Trophoblast cell (in vitro differentiated cells and primary cell): ENCODE measurements around the gene NEUROD4.

Experiments
- DNase-seq, 2 donors: peaks; one replicate each; pipeline ENCODE4 v3.0.0-alpha.2; 2016
- H2AFZ ChIP-seq: 2 replicates; pipeline ENCODE4 v1.6.1; 2013; ENCODE audit warnings: low read length, moderate library complexity, mild to moderate bottlenecking; ENCODE audit not compliant: insufficient read depth, poor library complexity
- H2AK5ac ChIP-seq: 2 replicates; pipeline ENCODE4 v1.6.1; 2013; ENCODE audit warnings: mild to moderate bottlenecking, low read length
- H2BK120ac ChIP-seq: 2 replicates; pipeline ENCODE4 v1.6.1; 2013; ENCODE audit warnings: low read length, mild to moderate bottlenecking, moderate library complexity; ENCODE audit not compliant: insufficient read depth, poor library complexity
- H2BK12ac ChIP-seq: 2 replicates; pipeline ENCODE4 v1.6.1; 2013; ENCODE audit warnings: mild to moderate bottlenecking, low read length, moderate library complexity
- H2BK5ac ChIP-seq: 2 replicates; pipeline ENCODE4 v1.6.1; 2013; ENCODE audit warnings: low read length, low read depth, moderate library complexity, mild to moderate bottlenecking; ENCODE audit not compliant: poor library complexity
- H3K14ac ChIP-seq: 2 replicates; pipeline ENCODE4 v1.6.1; 2013; ENCODE audit warnings: mild to moderate bottlenecking, low read length
- H3K18ac ChIP-seq: 2 replicates; pipeline ENCODE4 v1.6.1; 2013; ENCODE audit warnings: mild to moderate bottlenecking, low read length
- H3K23ac ChIP-seq: 2 replicates; pipeline ENCODE4 v1.6.1; 2013; ENCODE audit warnings: low read length
- H3K27ac ChIP-seq: 2 replicates; pipeline ENCODE4 v1.5.1; 2013; ENCODE audit warnings: low read depth, mild to moderate bottlenecking, inconsistent platforms, low read length, moderate library complexity
- H3K27me3 ChIP-seq: 2 replicates; pipeline ENCODE4 v1.6.1; 2013; ENCODE audit warnings: inconsistent platforms, mild to moderate bottlenecking, low read length, moderate library complexity; ENCODE audit not compliant: insufficient read depth
- H3K36me3 ChIP-seq, 2 experiments: 1 replicate in 1 of 2; 2 replicates in 1 of 2; pipeline ENCODE4 v1.6.1; 2013; ENCODE audit warnings: low read length in 2 of 2, mild to moderate bottlenecking in 2 of 2, moderate library complexity in 1 of 2; ENCODE audit not compliant: insufficient read depth in 2 of 2, control insufficient read depth in 1 of 2
- H3K4ac ChIP-seq: 2 replicates; pipeline ENCODE4 v1.6.1; 2013; ENCODE audit warnings: low read depth, mild to moderate bottlenecking, low read length, moderate library complexity
- H3K4me1 ChIP-seq, 2 experiments: 1 replicate in 1 of 2; 2 replicates in 1 of 2; pipeline ENCODE4 v1.6.1; 2013; ENCODE audit warnings: low read length in 2 of 2, mild to moderate bottlenecking in 2 of 2, moderate library complexity in 1 of 2; ENCODE audit not compliant: insufficient read depth in 2 of 2, control insufficient read depth in 1 of 2
- H3K4me2 ChIP-seq: 2 replicates; pipeline ENCODE4 v1.6.1; 2013; ENCODE audit warnings: inconsistent platforms, mild to moderate bottlenecking, low read length, moderate library complexity
- H3K4me3 ChIP-seq: 2 replicates; pipeline ENCODE4 v1.5.1; 2013; ENCODE audit warnings: mild to moderate bottlenecking, low read depth, low read length, inconsistent platforms
- H3K79me1 ChIP-seq: one replicate; pipeline ENCODE4 v1.6.1; 2013; ENCODE audit warnings: low read length
- H3K79me2 ChIP-seq: 2 replicates; pipeline ENCODE4 v1.6.1; 2013; ENCODE audit warnings: low read length, mild to moderate bottlenecking; ENCODE audit not compliant: control insufficient read depth, insufficient read depth, poor library complexity
- H3K9ac ChIP-seq: 2 replicates; pipeline ENCODE4 v1.6.1; 2013; ENCODE audit warnings: mild to moderate bottlenecking, low read length
- H3K9me3 ChIP-seq: 2 replicates; pipeline ENCODE4 v1.6.1; 2013; ENCODE audit warnings: low read depth, mild to moderate bottlenecking, control low read depth, inconsistent platforms, low read length; ENCODE audit not compliant: insufficient read depth
- H4K12ac ChIP-seq: 2 replicates; pipeline ENCODE4 v1.6.1; 2013; ENCODE audit warnings: low read depth, mild to moderate bottlenecking, low read length, moderate library complexity
- H4K8ac ChIP-seq: 2 replicates; pipeline ENCODE4 v1.6.1; 2013; ENCODE audit warnings: low read depth, mild to moderate bottlenecking, low read length, moderate library complexity
- H4K91ac ChIP-seq: one replicate; pipeline ENCODE4 v1.6.1; 2013; ENCODE audit warnings: low read depth, mild to moderate bottlenecking, low read length, moderate library complexity
- WGBS: extraction: QIAGEN DNeasy Blood & Tissue Kit; methylation state at CpG from one replicate; pipeline ENCODE4 v1.1.7; 2013; ENCODE audit warnings: missing lambda C conversion rate; ENCODE audit not compliant: insufficient read length, insufficient coverage; ENCODE audit errors: extremely low coverage; 5-methylcytosine and 5-hydroxymethylcytosine counted together

The NEUROD4 gene

GRCh38 chr12:54975272-54975671 is 44.5 kb upstream of the NEUROD4 start:
- Histone ChIP-seq H3K27ac (no peak overlapping the region), H3K4me1 (peaks cover 0 to 2% of the 10 kb centered on the region in 2 experiments), H3K79me1 (no peaks in the 10 kb centered on the region), H2BK12ac (peak overlapping the region; percentile 40), H2AFZ (no peak overlapping the region), H3K4me2 (no peak overlapping the region), H3K23ac (no peak overlapping the region), H3K4me3 (no peak overlapping the region), H3K27me3 (no peaks in the 10 kb centered on the region), H3K79me2 (no peaks in the 10 kb centered on the region), H3K14ac (no peak overlapping the region), H2BK120ac (no peak overlapping the region), H2BK5ac (no peak overlapping the region), H3K4ac (no peak overlapping the region), H3K36me3 (no peaks in the 10 kb centered on the region), H4K12ac (no peak overlapping the region), H3K9me3 (no peaks in the 10 kb centered on the region), H4K91ac (no peak overlapping the region), H4K8ac (no peak overlapping the region), H2AK5ac (no peak overlapping the region), H3K18ac (no peak overlapping the region), H3K9ac (no peak overlapping the region)
- no peak for DNase-seq
- no CpG with 5 or more reads among the region's 2 CpGs for WGBS

GRCh38 chr12:54975875-54976274 is 43.9 kb upstream of the NEUROD4 start:
- no peak overlapping the region for H2AFZ ChIP-seq
- no peaks in the 10 kb centered on the region for H3K79me1 ChIP-seq
- no peak overlapping the region for H3K4me2 ChIP-seq
- H3K79me2 ChIP-seq, result no peaks in the 10 kb centered on the region
- DNase-seq, result no peak
- H2BK5ac ChIP-seq, result no peak overlapping the region
- no peak overlapping the region for H2BK12ac ChIP-seq
- H3K9me3 ChIP-seq, result no peaks in the 10 kb centered on the region
- no CpG with 5 or more reads among the region's 6 CpGs for WGBS
- no peak overlapping the region for H3K27ac ChIP-seq
- no peak overlapping the region for H3K4ac ChIP-seq
- peaks cover 0 to 2% of the 10 kb centered on the region in 2 experiments for H3K4me1 ChIP-seq
- no peak overlapping the region for H3K18ac ChIP-seq
- H2AK5ac ChIP-seq, result no peak overlapping the region
- no peak overlapping the region for H2BK120ac ChIP-seq
- no peak overlapping the region for H4K91ac ChIP-seq
- H3K23ac ChIP-seq, result no peak overlapping the region
- H4K12ac ChIP-seq, result no peak overlapping the region
- no peaks in the 10 kb centered on the region for H3K36me3 ChIP-seq
- no peak overlapping the region for H3K9ac ChIP-seq
- H4K8ac ChIP-seq, result no peak overlapping the region
- H3K27me3 ChIP-seq, result no peaks in the 10 kb centered on the region
- no peak overlapping the region for H3K4me3 ChIP-seq
- no peak overlapping the region for H3K14ac ChIP-seq

GRCh38 chr12:54977155-54977554 is 42.6 kb upstream of the NEUROD4 start:
- Histone ChIP-seq H4K8ac (no peak overlapping the region), H2AFZ (no peak overlapping the region), H2BK5ac (no peak overlapping the region), H3K23ac (no peak overlapping the region), H2BK120ac (no peak overlapping the region), H3K27me3 (no peaks in the 10 kb centered on the region), H3K36me3 (no peaks in the 10 kb centered on the region), H3K18ac (no peak overlapping the region), H4K12ac (no peak overlapping the region), H3K79me1 (no peaks in the 10 kb centered on the region), H3K4me2 (no peak overlapping the region), H4K91ac (no peak overlapping the region), H3K4me1 (peaks cover 0 to 2% of the 10 kb centered on the region in 2 experiments), H3K79me2 (no peaks in the 10 kb centered on the region), H3K9ac (no peak overlapping the region), H3K4ac (no peak overlapping the region), H2BK12ac (no peak overlapping the region), H3K4me3 (no peak overlapping the region), H3K9me3 (no peaks in the 10 kb centered on the region), H3K14ac (no peak overlapping the region), H3K27ac (no peak overlapping the region), H2AK5ac (no peak overlapping the region)
- DNase-seq, result peak; percentile 30 to 76
- no CpG with 5 or more reads among the region's 3 CpGs for WGBS

- Histone ChIP-seq H2AK5ac (no peak overlapping the region), H3K4me2 (no peak overlapping the region), H4K12ac (no peak overlapping the region), H3K79me2 (no peaks in the 10 kb centered on the region), H3K9ac (no peak overlapping the region), H2BK120ac (no peak overlapping the region), H3K27me3 (no peaks in the 10 kb centered on the region), H4K8ac (no peak overlapping the region), H3K36me3 (no peaks in the 10 kb centered on the region), H3K4me1 (peaks cover 0 to 2% of the 10 kb centered on the region in 2 experiments), H2AFZ (no peak overlapping the region), H2BK12ac (no peak overlapping the region), H2BK5ac (no peak overlapping the region), H3K23ac (no peak overlapping the region), H3K9me3 (no peaks in the 10 kb centered on the region), H3K18ac (no peak overlapping the region), H3K4me3 (no peak overlapping the region), H3K4ac (no peak overlapping the region), H3K14ac (no peak overlapping the region), H3K27ac (no peak overlapping the region), H3K79me1 (no peaks in the 10 kb centered on the region), H4K91ac (no peak overlapping the region)
- DNase-seq, result no peak
- no CpG with 5 or more reads among the region's 5 CpGs for WGBS
Measured at GRCh38 chr12:54977857-54978256, 41.9 kb upstream of the NEUROD4 start.
